Epithelial cell of proximal tubule (primary cell): ENCODE results near the gene ZNF275. TPM values are rescaled to one million over a fixed set of nuclear protein-coding genes. Genes with fewer than 3 reads are reported as not detected.

Experiments
- DNase-seq: peaks from one replicate; pipeline ENCODE4 v3.0.0-alpha.2; 2011; ENCODE audit warnings: low read depth
- H3K4me3 ChIP-seq: 2 replicates; pipeline ENCODE4 v1.5.1; 2011; ENCODE audit warnings: low read depth, mild to moderate bottlenecking, low read length
- total RNA-seq: library from RNA; depleted of rRNA; stranded (reverse); fragments of >200 nt; gene quantifications from 2 replicates; pipeline ENCODE4 v1.2.3, GENCODE V29; 2015
- TF ChIP-seq, protein P1 (sequence below): conservative IDR thresholded peaks from 2 replicates; pipeline ENCODE4 v1.5.1; 2012; ENCODE audit warnings: low read depth, mild to moderate bottlenecking, low read length

Gene ZNF275
- total RNA-seq, 1 donor from 2014 or later = 4.8 TPM

DNA sequence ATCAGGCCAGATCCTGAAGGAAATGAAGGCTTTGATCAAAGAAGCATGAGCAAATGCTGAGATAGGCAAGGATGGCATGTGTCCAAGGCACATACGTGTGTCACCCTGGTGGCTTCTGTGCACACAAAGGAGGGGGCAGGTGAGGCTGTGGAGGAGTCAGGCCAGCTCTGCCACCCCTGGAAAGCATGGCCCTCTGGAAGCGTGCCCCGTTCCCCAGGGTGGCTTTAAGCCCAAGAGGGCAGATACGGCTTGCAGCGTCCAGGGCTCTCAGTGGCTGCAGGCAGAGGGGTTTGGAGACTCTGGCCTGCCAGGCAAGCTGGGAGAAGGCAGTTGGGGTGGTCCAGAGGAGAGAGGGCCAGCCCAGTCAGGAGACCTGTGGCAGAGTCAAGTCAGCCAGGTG, 41.6 kb downstream of the ZNF275 start:
- H3K4me3 ChIP-seq = no peak overlapping the region
- TF ChIP-seq, protein P1, sequence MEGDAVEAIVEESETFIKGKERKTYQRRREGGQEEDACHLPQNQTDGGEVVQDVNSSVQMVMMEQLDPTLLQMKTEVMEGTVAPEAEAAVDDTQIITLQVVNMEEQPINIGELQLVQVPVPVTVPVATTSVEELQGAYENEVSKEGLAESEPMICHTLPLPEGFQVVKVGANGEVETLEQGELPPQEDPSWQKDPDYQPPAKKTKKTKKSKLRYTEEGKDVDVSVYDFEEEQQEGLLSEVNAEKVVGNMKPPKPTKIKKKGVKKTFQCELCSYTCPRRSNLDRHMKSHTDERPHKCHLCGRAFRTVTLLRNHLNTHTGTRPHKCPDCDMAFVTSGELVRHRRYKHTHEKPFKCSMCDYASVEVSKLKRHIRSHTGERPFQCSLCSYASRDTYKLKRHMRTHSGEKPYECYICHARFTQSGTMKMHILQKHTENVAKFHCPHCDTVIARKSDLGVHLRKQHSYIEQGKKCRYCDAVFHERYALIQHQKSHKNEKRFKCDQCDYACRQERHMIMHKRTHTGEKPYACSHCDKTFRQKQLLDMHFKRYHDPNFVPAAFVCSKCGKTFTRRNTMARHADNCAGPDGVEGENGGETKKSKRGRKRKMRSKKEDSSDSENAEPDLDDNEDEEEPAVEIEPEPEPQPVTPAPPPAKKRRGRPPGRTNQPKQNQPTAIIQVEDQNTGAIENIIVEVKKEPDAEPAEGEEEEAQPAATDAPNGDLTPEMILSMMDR = no peak
- DNase-seq = no peak

DNA sequence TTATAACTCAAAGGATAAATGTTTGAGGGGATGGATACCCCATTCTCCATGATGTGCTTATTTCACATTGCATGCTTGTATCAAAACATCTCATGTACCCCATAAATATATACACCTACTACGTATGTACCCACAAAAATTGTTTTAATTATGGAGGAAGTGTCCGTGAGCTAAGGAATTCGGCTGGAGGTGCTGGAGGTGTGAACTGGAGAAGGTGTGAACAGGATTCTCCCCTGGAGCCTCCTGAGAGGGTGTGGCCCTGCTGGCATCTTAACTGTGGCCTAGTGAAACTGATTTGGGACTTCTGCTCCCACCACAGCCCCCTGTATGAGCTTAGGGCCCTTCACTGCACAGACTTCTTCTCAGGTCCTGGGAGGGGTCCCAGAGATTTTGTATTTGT, 43.8 kb downstream of the ZNF275 start:
- no peak for DNase-seq
- H3K4me3 ChIP-seq = no peak overlapping the region
- TF ChIP-seq, protein P1 = no peak

DNA sequence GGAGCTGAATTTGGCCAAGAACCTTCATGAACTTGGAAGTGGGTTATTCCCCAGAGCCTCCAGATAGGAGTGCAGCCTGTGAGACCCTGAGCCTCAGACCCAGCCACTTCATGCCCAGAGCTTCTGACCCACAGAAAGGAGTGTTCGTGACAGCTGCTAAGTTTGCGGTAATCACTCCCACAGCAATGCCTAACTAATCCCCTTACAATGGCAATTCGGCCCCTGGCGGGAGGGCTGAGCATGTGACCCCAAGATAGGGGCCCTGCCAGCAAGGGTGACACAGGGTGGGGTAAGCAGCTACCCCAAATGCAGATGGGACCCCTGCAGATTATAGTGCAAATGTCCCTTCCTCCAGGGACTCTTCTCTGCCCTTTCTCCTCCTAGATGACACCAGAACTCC, 44.7 kb downstream of the ZNF275 start:
- TF ChIP-seq, protein P1 = no peak
- no peak for DNase-seq
- H3K4me3 ChIP-seq = no peak overlapping the region

DNA sequence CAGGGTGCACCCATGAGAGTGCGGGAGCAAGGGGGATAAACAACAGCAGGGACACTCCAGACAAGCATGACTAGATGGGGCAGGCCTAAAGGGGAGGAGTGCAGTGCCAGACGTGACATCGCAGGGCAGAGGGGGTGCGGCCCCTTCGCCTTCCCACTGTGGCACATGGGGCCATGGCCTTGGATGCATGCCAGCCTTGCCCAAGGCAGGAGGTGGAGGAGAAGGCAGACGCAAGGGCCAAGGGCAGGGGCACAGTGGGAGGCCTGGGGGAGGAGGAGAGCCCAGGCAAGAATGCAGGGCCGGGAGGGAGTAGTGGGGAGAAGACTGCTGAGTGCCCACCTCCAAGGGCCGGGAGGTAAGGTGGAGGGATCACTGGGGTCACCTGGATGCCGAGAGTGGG, 45.6 kb downstream of the ZNF275 start:
- DNase-seq = no peak
- TF ChIP-seq, protein P1 = no peak
- H3K4me3 ChIP-seq = no peak overlapping the region

DNA sequence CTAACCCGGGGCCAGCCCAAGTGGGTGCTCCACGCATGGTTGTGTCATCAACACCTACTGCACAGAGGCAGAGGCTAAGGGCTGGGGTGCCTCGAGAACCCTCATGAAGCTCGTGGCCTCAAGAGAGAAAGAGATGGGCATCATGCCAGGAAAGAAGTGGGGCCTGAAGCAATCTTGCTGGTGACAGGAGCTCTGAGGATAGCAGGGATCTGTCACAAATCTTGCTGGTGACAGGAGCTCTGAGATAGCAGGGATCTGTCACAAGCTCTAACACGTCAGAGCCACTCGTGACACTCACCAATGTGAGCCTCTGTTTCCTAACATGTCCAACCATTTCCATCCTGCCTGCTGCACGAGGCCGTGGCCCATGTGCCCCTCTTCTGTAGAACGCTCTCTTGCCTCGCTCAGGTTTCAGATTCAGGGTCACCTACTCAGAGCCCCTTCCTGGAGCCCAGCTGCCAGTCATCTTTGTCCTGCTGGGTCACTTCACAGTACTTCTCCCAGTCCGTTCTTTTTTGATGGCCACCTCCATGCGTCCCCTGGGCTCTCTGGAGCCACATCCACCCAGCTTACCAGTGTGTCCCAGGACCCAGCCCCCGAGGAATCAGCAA, 46.1 kb downstream of the ZNF275 start:
- TF ChIP-seq, protein P1 = no peak
- DNase-seq = no peak
- H3K4me3 ChIP-seq = no peak overlapping the region

DNA sequence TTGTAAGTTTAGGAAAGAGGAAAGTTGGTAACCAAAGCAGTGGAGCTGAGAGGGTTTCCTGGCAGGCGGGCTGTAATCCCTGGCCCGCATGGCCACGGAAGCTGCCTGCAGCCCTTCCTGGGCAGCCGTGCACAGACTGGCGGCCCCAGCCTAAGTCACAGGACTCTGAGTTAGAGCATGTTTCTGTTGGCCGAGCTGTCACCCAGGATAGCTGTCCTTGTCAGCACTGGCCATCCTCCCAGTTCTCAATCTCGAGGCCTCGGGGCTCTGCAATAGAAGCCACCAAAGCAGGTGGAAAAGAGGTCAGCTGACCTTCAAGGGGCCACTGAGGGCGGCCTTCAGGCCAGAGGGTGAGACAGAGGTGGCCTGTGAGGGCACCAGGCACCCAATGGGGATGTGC, 46.7 kb downstream of the ZNF275 start:
- no peak for DNase-seq
- TF ChIP-seq, protein P1 = no peak
- no peak overlapping the region for H3K4me3 ChIP-seq
